HCT116 (cell line): ENCODE measurements around the gene CAV2. TPM values are rescaled to one million over a fixed set of nuclear protein-coding genes. Genes with fewer than 3 reads are reported as not detected.

Source experiments
- ATAC-seq: fragments of 200-7000 bp; cut with Tn5 transposase; 2 replicates; pipeline ENCODE4 v1.9.1; 2020; ENCODE audit warnings: mild to moderate bottlenecking, moderate library complexity
- BruUV-seq: library from RNA; stranded (reverse); fragments of 400-500 nt; replicated peaks from 2 replicates; lab custom pipeline; 2021; lab: Mats Ljungman, UMichigan
- CTCF ChIA-PET: fragments of 300-600 bp; sonication (Branson Sonifier 250); formaldehyde crosslinking; loops from one replicate; lab custom pipeline; 2021; ENCODE audit warnings: antibody characterized with exemption; lab: Charles Lee
- POLR2A ChIA-PET: fragments of 300-600, 350-600 bp; sonication (Branson Sonifier 250); formaldehyde crosslinking; loops from one replicate; lab custom pipeline; 2021; ENCODE audit warnings: antibody characterized with exemption; lab: Charles Lee
- RAD21 ChIA-PET, 2 experiments: fragments of 300-600 bp; sonication (Branson Sonifier 250); formaldehyde crosslinking; loops; one replicate each; lab custom pipeline; 2023; ENCODE audit warnings: low total read pairs in 2 of 2; ENCODE audit not compliant: uncharacterized antibody in 2 of 2, unreplicated experiment in 2 of 2, low non-redundant PET in 1 of 2; lab: Charles Lee
- DNase-seq: peaks from one replicate; pipeline ENCODE4 v3.0.0-alpha.2; 2010; ENCODE audit warnings: low read depth, low spot score
- H2AFZ ChIP-seq: fragments of 200-600 bp; shearing (Covaris generic), sonication (generic); 2 replicates; pipeline ENCODE4 v1.6.1; 2017; ENCODE audit warnings: low read depth, mixed run types, mixed read lengths, antibody characterized with exemption, low read length; ENCODE audit not compliant: poor library complexity, severe bottlenecking
- H3K27ac ChIP-seq: 2 replicates; pipeline ENCODE4 v1.5.1; 2012; ENCODE audit warnings: low read depth, low read length
- H3K27me3 ChIP-seq: fragments of 200-600 bp; sonication (generic); 2 replicates; pipeline ENCODE4 v1.6.1; 2016; ENCODE audit warnings: mixed run types, low read length, mixed read lengths; ENCODE audit not compliant: insufficient read depth
- H3K36me3 ChIP-seq, 2 experiments: fragments of 200-500 bp in 1 of 2; fragments of 200-600 bp in 1 of 2; sonication (Bioruptor generic) in 1 of 2; sonication (generic) in 1 of 2; 2 replicates each; pipeline versions ENCODE4 v1.5.1 to v1.6.1; 2014 to 2016; ENCODE audit warnings: low read length in 2 of 2, inconsistent platforms in 1 of 2, mixed read lengths in 1 of 2, mixed run types in 1 of 2; ENCODE audit not compliant: insufficient read depth in 2 of 2, control insufficient read depth in 1 of 2
- H3K4me1 ChIP-seq, 2 experiments: fragments of 200-600 bp in 1 of 2; sonication (generic) in 1 of 2; 2 replicates each; pipeline versions ENCODE4 v1.5.1 to v1.6.1; 2012 to 2017; ENCODE audit warnings: low read length in 2 of 2, inconsistent platforms in 1 of 2, mild to moderate bottlenecking in 1 of 2, mixed read lengths in 1 of 2, mixed run types in 1 of 2, moderate library complexity in 1 of 2; ENCODE audit not compliant: insufficient read depth in 2 of 2, control insufficient read depth in 1 of 2
- H3K4me2 ChIP-seq: fragments of 200-600 bp; sonication (generic); 2 replicates; pipeline ENCODE4 v1.6.1; 2017; ENCODE audit warnings: mixed run types, low read length, mixed read lengths
- H3K4me3 ChIP-seq, 2 experiments: fragments of 200-600 bp in 1 of 2; sonication (generic) in 1 of 2; replicated peaks in 1 of 2; 2 replicates each; pipeline ENCODE4 v1.5.1; 2011 to 2016; ENCODE audit warnings: low read length in 2 of 2, control low read depth in 1 of 2, low read depth in 1 of 2, mild to moderate bottlenecking in 1 of 2, mixed read lengths in 1 of 2, mixed run types in 1 of 2
- H3K79me2 ChIP-seq: fragments of 200-600 bp; sonication (generic); 2 replicates; pipeline ENCODE4 v1.6.1; 2017; ENCODE audit warnings: mild to moderate bottlenecking, mixed run types, low read length, moderate library complexity, mixed read lengths; ENCODE audit not compliant: insufficient read depth
- H3K9ac ChIP-seq: fragments of 200-600 bp; sonication (generic); 2 replicates; pipeline ENCODE4 v1.6.1; 2016; ENCODE audit warnings: low read length, mixed read lengths
- H3K9me2 ChIP-seq: fragments of 200-600 bp; sonication (generic), shearing (Covaris generic); 2 replicates; pipeline ENCODE4 v1.6.1; 2017; ENCODE audit warnings: mixed run types, mild to moderate bottlenecking, moderate library complexity; ENCODE audit not compliant: insufficient read depth
- H3K9me3 ChIP-seq, 2 experiments: fragments of 200-500 bp in 1 of 2; fragments of 200-600 bp in 1 of 2; sonication (Bioruptor generic) in 1 of 2; sonication (generic) in 1 of 2; 2 replicates each; pipeline ENCODE4 v1.6.1; 2014 to 2017; ENCODE audit warnings: low read length in 2 of 2, mixed read lengths in 2 of 2, inconsistent platforms in 1 of 2, low read depth in 1 of 2, mild to moderate bottlenecking in 1 of 2, mixed run types in 1 of 2, moderate library complexity in 1 of 2; ENCODE audit not compliant: control insufficient read depth in 1 of 2, insufficient read depth in 1 of 2
- H4K20me1 ChIP-seq: fragments of 200-600 bp; sonication (generic), shearing (Covaris generic); 2 replicates; pipeline ENCODE4 v1.6.1; 2017; ENCODE audit warnings: mixed run types, mild to moderate bottlenecking, moderate library complexity; ENCODE audit not compliant: insufficient read depth
- CBX3 ChIP-seq: IDR thresholded peaks from 2 replicates; pipeline ENCODE4 v1.6.1; 2012; ENCODE audit warnings: low read depth
- CEBPB ChIP-seq: IDR thresholded peaks from 2 replicates; pipeline ENCODE4 v1.6.1; 2012; ENCODE audit warnings: low read depth
- EGR1 ChIP-seq: IDR thresholded peaks from 2 replicates; pipeline ENCODE4 v1.6.1; 2012; ENCODE audit warnings: low read depth
- ELF1 ChIP-seq: IDR thresholded peaks from 2 replicates; pipeline ENCODE4 v1.6.1; 2012; ENCODE audit warnings: low read depth, borderline replicate concordance
- EZH2 ChIP-seq: fragments of 200-600 bp; sonication (generic); IDR thresholded peaks from 2 replicates; pipeline ENCODE4 v1.6.1; 2017; ENCODE audit warnings: antibody characterized with exemption, mixed run types
- FOSL1 ChIP-seq: IDR thresholded peaks from 2 replicates; pipeline ENCODE4 v1.6.1; 2012; ENCODE audit warnings: low read depth
- JUND ChIP-seq: IDR thresholded peaks from 2 replicates; pipeline ENCODE4 v1.6.1; 2012
- POLR2A ChIP-seq: IDR thresholded peaks from 2 replicates; pipeline ENCODE4 v1.7.0; 2011; ENCODE audit warnings: borderline replicate concordance; ENCODE audit not compliant: insufficient read depth, insufficient read length; ENCODE audit errors: extremely low read depth
- POLR2AphosphoS5 ChIP-seq: IDR thresholded peaks from 2 replicates; pipeline ENCODE4 v1.6.1; 2011; ENCODE audit warnings: mild to moderate bottlenecking, low read depth, low read length, moderate library complexity
- RAD21 ChIP-seq: IDR thresholded peaks from 2 replicates; pipeline ENCODE4 v1.6.1; 2012; ENCODE audit warnings: low read depth, mild to moderate bottlenecking
- SIN3A ChIP-seq: IDR thresholded peaks from 2 replicates; pipeline ENCODE4 v1.6.1; 2012; ENCODE audit warnings: low read depth
- SP1 ChIP-seq: IDR thresholded peaks from 2 replicates; pipeline ENCODE4 v1.6.1; 2012; ENCODE audit warnings: low read depth
- ZNF274 ChIP-seq: fragments of 200-500 bp; sonication (Bioruptor generic); IDR thresholded peaks from 2 replicates; pipeline ENCODE4 v1.6.1; 2014; ENCODE audit warnings: mild to moderate bottlenecking, low read depth, low read length, inconsistent platforms
- intact Hi-C: fragments of 100-400 bp; cut with micrococcal nuclease; formaldehyde crosslinking; loops from 2 replicates; pipeline ENCODE4 v1.10.0; 2022
- total RNA-seq: library from RNA; stranded (reverse); gene quantifications from one replicate; pipeline ENCODE4 v1.2.1, GENCODE V29; 2021; ENCODE audit not compliant: unreplicated experiment
- TF ChIP-seq, protein P1 (sequence below), 3 experiments: fragments of 200-600 bp in 1 of 3; sonication (generic) in 1 of 3; IDR thresholded peaks in 2 of 3; conservative IDR thresholded peaks in 1 of 3; 2 replicates each; pipeline ENCODE4 v1.5.1; 2012 to 2017; ENCODE audit warnings: low read depth in 2 of 3, low read length in 2 of 3, antibody characterized with exemption in 1 of 3, borderline replicate concordance in 1 of 3, control low read depth in 1 of 3, mild to moderate bottlenecking in 1 of 3, mixed read lengths in 1 of 3, mixed run types in 1 of 3, moderate library complexity in 1 of 3; ENCODE audit not compliant: insufficient read depth in 1 of 3
- TF ChIP-seq, protein P2 (sequence below): IDR thresholded peaks from 2 replicates; pipeline ENCODE4 v1.6.1; 2012; ENCODE audit warnings: low read depth
- TF ChIP-seq, protein P3 (sequence below): IDR thresholded peaks from 2 replicates; pipeline ENCODE4 v1.6.1; 2012
- TF ChIP-seq, protein P4 (sequence below): IDR thresholded peaks from 2 replicates; pipeline ENCODE4 v1.6.1; 2012

The CAV2 gene
- total RNA-seq, 1 experiment from 2014 or later = 157 TPM

GRCh38 chr7:116517626-116518025, 18.1 kb downstream of the CAV2 start (continued):
- TF ChIP-seq, protein P1, sequence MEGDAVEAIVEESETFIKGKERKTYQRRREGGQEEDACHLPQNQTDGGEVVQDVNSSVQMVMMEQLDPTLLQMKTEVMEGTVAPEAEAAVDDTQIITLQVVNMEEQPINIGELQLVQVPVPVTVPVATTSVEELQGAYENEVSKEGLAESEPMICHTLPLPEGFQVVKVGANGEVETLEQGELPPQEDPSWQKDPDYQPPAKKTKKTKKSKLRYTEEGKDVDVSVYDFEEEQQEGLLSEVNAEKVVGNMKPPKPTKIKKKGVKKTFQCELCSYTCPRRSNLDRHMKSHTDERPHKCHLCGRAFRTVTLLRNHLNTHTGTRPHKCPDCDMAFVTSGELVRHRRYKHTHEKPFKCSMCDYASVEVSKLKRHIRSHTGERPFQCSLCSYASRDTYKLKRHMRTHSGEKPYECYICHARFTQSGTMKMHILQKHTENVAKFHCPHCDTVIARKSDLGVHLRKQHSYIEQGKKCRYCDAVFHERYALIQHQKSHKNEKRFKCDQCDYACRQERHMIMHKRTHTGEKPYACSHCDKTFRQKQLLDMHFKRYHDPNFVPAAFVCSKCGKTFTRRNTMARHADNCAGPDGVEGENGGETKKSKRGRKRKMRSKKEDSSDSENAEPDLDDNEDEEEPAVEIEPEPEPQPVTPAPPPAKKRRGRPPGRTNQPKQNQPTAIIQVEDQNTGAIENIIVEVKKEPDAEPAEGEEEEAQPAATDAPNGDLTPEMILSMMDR (IDR thresholded peaks at IDR 0.05 in 2 of 3, conservative IDR thresholded peaks at IDR 0.05 in 1 of 3; ENCODE audit: borderline replicate concordance in 1 of 3, insufficient read depth in 1 of 3, low read depth in 2 of 3, low read length in 2 of 3) = no peak
- no peak for TF ChIP-seq POLR2AphosphoS5
- TF ChIP-seq SP1 = no peak
- no peak for TF ChIP-seq CEBPB

DNA sequence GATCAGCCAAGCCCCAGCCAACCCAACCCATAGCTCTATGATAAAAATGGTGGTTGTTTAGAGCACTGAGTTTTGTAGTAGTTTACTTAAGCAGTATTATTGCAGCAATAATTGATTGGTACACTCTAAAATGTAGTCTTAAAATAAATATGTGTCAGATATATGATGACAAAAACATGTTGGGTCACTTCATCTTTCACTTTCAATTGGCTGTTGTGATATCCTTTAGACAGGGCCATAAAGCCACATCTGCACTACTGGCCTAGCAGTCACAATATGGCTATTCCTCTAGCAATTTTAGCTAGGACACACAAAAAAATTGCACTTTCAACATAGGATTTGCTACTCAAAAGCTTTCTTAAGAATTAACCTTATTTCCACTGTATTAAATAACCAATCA, 19.4 kb downstream of the CAV2 start:
- no peak for TF ChIP-seq ZNF274
- TF ChIP-seq POLR2AphosphoS5 = no peak
- TF ChIP-seq FOSL1 = no peak
- TF ChIP-seq SIN3A = no peak
- TF ChIP-seq, protein P2, sequence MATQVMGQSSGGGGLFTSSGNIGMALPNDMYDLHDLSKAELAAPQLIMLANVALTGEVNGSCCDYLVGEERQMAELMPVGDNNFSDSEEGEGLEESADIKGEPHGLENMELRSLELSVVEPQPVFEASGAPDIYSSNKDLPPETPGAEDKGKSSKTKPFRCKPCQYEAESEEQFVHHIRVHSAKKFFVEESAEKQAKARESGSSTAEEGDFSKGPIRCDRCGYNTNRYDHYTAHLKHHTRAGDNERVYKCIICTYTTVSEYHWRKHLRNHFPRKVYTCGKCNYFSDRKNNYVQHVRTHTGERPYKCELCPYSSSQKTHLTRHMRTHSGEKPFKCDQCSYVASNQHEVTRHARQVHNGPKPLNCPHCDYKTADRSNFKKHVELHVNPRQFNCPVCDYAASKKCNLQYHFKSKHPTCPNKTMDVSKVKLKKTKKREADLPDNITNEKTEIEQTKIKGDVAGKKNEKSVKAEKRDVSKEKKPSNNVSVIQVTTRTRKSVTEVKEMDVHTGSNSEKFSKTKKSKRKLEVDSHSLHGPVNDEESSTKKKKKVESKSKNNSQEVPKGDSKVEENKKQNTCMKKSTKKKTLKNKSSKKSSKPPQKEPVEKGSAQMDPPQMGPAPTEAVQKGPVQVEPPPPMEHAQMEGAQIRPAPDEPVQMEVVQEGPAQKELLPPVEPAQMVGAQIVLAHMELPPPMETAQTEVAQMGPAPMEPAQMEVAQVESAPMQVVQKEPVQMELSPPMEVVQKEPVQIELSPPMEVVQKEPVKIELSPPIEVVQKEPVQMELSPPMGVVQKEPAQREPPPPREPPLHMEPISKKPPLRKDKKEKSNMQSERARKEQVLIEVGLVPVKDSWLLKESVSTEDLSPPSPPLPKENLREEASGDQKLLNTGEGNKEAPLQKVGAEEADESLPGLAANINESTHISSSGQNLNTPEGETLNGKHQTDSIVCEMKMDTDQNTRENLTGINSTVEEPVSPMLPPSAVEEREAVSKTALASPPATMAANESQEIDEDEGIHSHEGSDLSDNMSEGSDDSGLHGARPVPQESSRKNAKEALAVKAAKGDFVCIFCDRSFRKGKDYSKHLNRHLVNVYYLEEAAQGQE = no peak
- TF ChIP-seq ELF1 = no peak
- TF ChIP-seq, protein P3, sequence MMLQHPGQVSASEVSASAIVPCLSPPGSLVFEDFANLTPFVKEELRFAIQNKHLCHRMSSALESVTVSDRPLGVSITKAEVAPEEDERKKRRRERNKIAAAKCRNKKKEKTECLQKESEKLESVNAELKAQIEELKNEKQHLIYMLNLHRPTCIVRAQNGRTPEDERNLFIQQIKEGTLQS = no peak
- TF ChIP-seq POLR2A = no peak
- TF ChIP-seq EZH2 = no peak
- no peak for TF ChIP-seq CEBPB
- TF ChIP-seq, protein P4, sequence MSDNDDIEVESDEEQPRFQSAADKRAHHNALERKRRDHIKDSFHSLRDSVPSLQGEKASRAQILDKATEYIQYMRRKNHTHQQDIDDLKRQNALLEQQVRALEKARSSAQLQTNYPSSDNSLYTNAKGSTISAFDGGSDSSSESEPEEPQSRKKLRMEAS = no peak
- TF ChIP-seq EGR1 = no peak
- no peak for TF ChIP-seq JUND
- TF ChIP-seq CBX3 = no peak
- TF ChIP-seq, protein P1 (IDR thresholded peaks at IDR 0.05 in 2 of 3, conservative IDR thresholded peaks at IDR 0.05 in 1 of 3; ENCODE audit: borderline replicate concordance in 1 of 3, insufficient read depth in 1 of 3, low read depth in 2 of 3, low read length in 2 of 3) = no peak
- TF ChIP-seq SP1 = no peak
- TF ChIP-seq RAD21 = no peak
- Histone ChIP-seq H3K9ac (no peak overlapping the region), H3K36me3 (no peaks in the 10 kb centered on the region), H3K27ac (no peak overlapping the region), H3K27me3 (no peaks in the 10 kb centered on the region), H3K4me1 (peaks cover 44 to 89% of the 10 kb centered on the region in 2 experiments), H3K9me3 (no peaks in the 10 kb centered on the region), H3K9me2 (no peaks in the 10 kb centered on the region), H2AFZ (peak overlapping the region; percentile 56), H4K20me1 (no peaks in the 10 kb centered on the region), H3K79me2 (no peaks in the 10 kb centered on the region), H3K4me2 (no peak overlapping the region), H3K4me3 (no peak overlapping the region)
- intact Hi-C loops = no loop called here
- RAD21 ChIA-PET = no interaction called here
- BruUV-seq = no TSS peak
- DNase-seq = no peak
- POLR2A ChIA-PET = interaction anchor here (0.8 kb wide), 1 partner anchor 260 kb away, joined by 3 read pairs; no protein-coding TSS in a partner anchor
- CTCF ChIA-PET = interaction anchor here (1.3 kb wide), 1 partner anchor 70 kb away, joined by 3 read pairs; no protein-coding TSS in a partner anchor
- no peak for ATAC-seq
